ENCODE results near the gene MAN2C1.
A peak's percentile ranks its signal among the peaks of the same experiment; 100 is the strongest.
"Not testable (repeated sequence)": the region's sequence is repeated elsewhere in the genome, so short reads cannot be mapped to it uniquely, and the experiment has no call there.

MAN2C1 gene

DNA sequence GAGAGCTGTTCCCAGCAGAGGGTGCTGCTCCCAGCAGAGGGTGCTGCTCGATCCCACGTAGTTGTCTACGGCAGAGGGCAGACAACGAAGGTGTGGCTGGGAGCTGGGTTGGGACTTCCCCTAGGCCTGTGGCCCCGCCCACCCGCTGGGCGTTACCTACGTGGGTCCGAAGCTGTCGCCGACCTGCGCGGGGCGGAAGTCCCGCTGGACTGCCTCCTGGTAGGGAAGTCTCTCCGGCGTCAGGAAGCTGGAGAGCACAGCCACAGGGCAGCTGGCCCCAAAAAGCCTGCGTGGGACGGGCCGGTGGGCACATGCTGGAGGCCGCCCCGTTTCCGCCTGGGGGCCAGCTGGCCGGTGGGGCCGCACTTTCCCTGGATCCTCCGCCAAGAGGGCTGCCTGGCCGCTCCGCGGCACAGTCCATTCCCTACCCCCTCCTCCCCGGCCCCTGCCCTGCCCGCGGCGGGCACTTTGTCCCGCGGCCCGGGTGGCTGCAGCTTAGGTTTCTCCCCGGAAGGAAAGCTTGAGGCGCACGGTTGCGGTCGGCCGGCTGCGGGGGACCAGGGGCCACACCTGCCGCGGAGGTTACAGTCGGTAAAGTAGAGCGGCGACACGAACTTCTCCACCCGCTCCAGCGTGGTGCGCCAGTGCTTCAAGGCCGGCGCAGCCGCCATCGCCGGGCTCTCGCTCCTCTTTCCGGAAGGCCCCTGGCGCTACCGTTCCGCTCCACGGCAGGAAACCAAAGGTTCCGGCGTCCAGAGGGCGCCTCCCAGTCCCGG lies at the start of gene MAN2C1:
Gene MAN2C1 (minus strand): TSS at position 695 of the 776 bp plus-strand sequence. CDS start 24 bp downstream, at position 671.
- DNase-seq (ENCODE audit: extremely low read depth in 1 of 2, low read depth in 1 of 2) = peak; percentile 88 to 93

DNA sequence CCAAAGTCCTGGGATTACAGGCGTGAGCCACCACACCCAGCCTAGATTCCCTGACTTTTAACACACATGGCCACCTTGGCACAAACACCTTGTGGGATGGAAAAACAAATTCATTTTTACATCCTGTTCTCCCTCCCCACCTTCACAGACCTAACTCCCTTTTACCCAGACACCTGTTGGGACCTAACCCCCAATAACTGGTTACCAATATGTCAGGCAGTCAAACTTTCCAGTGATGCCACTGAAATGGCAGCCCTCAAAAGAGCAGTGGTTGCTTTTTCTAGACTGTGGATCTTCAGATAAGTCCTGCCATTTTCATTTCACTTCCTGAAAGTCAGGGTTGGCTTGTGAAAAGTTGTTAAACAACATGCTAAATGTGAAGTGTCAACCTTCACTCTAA lies 48.2 kb upstream of the MAN2C1 start:
- DNase-seq (ENCODE audit: extremely low read depth in 1 of 2, low read depth in 1 of 2) = no peak

DNA sequence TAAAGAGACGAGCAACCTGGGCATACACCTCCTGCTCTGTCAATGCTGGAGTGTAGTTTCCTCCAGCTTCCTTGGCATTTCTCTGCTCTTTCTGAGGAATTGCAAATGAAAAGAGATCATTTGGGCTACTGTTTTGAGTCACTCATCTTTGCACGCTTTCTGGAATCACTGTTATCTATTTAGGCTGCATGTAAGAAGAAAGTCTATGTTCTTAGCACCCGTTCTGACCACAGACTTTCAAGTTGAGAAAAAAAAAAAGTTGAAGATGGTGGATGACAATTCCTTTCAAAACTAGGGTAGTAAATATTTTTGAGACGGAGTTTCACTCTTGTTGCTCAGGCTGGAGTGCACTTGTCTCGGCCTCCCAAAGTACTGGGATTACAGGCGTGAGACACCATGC lies 41.8 kb upstream of the MAN2C1 start:
- DNase-seq (ENCODE audit: extremely low read depth in 1 of 2, low read depth in 1 of 2) = no peak

DNA sequence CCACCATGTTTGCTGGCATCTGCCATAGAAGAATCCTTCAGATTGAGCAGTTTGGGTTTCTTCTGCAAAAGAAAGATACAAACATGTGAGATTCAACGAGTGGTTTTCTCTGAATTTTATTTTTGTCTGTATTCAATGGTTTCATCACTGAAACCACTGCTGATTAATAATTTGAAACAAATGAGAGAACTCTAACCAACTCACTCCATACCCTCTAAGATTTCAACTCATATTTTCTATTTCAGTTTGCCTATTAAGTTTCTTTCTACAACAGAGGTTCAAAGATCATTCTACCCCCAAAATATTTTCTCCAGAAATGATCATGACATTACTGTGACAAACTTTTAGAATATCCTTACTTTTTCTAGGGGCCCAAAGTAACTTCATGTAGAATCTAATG lies 38.7 kb upstream of the MAN2C1 start:
- DNase-seq (ENCODE audit: extremely low read depth in 1 of 2, low read depth in 1 of 2) = no peak

DNA sequence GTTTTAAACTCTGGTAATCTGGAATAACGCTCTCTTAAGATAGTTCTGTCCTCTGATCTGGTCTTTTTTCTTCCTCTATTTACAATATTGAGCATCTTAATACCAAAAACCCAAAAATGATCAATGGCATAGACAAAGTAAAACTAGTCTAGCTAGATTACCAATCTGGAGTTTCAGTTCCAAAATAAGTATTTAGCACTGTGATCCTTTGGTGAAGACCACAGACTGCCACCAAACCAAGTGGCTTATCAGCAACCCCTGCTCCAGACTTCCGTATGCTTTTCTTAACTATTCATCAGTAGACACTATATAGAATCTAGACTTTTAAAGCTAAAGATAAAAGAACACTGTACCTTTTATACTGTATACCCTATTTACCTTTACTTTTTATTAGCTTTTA lies 35.5 kb upstream of the MAN2C1 start:
- no peak for DNase-seq (ENCODE audit: extremely low read depth in 1 of 2, low read depth in 1 of 2)

DNA sequence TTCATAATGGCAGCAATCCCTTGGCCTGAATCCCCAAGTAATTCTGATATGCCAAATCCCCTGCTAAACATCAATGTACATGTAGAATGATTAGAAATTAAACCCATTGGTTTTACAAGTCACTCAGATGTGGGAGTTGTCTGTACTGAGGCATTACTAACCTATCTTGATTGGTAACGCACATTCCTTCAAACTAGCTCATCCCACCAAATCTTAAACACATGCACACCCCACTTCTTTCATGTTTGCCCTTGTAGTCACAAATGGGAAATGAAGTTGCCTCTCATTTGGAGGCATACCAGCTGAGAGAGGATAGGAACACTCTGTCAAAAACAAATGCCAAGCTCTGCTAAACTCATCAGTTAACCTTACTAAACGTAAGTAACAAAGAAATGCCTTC lies 29.1 kb upstream of the MAN2C1 start:
- DNase-seq (ENCODE audit: extremely low read depth in 1 of 2, low read depth in 1 of 2) = no peak

DNA sequence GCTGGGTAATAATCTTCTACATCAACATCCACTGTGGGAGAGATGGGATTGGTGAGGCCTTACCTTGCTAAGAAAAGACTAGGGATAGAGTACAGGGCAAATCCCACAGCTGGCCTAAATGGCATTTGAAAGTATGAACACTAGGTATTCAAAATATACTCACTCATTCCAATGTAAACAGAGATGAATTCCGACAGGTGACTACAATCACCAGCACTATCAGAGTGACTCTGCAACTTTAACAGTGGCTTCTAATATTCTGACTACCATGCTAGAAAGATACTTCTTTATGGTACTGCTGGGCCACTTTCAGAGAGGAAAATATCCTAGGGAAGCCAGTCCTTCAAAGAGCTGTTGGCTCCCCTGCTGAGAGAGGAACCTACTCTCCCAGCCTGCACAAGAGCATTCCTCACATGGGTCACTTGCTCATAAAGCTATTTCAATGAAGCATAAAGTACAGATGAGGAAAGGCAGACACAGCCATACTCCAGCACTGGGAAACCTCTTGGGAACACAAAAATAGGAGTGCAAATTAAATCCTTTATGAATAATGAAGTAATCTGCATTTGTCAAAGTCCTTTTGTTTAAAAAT lies 21.5 kb upstream of the MAN2C1 start:
- no peak for DNase-seq (ENCODE audit: extremely low read depth in 1 of 2, low read depth in 1 of 2)

DNA sequence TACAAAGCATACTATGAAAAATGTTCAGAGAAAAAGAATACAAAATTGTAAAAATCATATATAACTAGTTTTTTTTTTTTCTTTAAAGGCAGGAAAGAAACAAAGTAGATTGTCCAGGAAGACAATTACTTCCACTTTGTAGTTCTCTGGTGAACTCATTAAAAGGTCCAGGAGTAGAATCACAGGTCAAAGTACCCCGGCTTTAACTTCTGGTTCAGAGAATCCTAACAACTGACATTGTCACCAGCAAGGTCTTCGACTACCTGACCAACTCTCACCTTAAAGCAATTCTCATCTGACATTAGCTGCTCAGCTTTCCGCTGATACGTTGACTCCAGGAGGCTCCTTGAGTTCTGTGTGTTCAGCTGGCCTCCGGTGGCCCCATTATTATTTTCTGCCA lies 15.6 kb upstream of the MAN2C1 start:
- DNase-seq (ENCODE audit: extremely low read depth in 1 of 2, low read depth in 1 of 2) = not testable (repeated sequence)

DNA sequence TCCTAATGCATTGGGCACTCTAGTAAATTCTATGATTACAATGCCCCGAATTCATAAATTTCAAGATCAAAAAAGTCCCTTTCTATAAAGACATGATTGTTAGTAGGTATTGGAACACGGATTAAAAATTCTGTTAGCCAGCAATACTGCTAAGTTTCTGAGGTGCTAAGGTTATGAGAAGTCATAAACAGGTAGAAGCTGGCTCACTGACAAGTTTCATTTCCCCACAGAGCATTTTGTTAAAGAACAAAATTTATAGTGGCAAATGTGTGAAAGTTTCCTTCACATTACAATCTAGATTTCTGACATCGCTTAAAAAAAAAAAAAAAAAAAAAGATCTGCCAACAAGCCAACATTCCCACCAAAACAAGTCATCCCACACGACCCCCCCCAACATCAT lies 12.4 kb upstream of the MAN2C1 start:
- DNase-seq (ENCODE audit: extremely low read depth in 1 of 2, low read depth in 1 of 2) = no peak

DNA sequence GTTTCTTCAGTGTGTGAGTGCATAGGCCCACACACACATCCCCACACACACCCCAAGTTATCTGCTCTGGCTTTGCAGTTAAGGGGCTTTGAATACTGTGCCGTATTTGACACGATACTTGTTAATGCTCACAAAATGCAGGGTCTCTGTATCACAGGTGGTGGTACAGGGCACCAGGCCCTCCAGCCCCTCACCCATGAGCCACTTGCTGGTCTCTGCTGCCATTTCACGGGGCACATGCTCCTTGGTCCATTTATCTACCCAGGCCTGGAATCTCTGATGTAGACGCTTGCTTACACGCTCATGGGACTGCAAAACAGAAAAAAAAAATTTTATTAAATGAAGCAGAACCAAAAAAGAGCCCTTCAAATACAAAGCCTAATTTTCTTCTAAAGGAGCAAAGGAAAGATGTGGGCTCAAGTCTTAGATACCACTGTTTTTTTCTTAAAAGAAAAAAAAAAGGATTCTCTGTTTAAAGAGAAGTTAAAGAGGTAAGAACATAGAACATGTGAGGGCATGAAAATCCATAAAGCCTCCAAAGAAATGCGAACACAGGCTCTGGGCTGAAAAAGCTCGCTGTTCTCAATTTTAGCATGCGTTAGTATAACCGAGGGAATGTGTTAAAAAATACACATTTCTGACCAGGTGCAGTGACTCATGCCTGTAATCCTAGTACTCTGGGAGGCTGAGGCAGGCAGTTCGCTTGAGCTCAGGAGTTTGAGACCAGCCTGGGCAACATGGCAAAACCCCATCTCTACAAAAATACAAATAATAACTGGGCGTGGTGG lies 3.7 kb upstream of the MAN2C1 start:
- DNase-seq (ENCODE audit: extremely low read depth in 1 of 2, low read depth in 1 of 2) = no peak

DNA sequence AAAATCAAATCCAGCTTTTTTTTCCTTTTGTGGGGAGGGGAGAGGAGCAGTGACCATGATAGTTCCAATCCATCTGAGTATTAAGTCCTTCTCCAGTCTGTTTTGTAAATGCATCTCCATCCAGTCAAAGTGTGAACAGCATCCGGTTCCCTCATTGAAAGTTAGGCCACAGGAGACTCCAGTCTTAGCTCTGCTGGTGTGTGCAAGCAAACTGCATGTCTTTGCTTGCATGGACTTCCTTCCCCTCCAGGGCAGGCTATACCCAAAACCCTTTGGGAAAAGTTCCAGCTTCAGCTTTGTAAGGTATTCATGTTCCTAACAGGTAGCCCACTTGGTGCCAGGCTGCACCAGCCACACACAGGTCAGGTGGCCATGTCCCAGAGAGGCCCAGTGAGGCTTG lies 3.1 kb upstream of the MAN2C1 start:
- DNase-seq (ENCODE audit: extremely low read depth in 1 of 2, low read depth in 1 of 2) = no peak

DNA sequence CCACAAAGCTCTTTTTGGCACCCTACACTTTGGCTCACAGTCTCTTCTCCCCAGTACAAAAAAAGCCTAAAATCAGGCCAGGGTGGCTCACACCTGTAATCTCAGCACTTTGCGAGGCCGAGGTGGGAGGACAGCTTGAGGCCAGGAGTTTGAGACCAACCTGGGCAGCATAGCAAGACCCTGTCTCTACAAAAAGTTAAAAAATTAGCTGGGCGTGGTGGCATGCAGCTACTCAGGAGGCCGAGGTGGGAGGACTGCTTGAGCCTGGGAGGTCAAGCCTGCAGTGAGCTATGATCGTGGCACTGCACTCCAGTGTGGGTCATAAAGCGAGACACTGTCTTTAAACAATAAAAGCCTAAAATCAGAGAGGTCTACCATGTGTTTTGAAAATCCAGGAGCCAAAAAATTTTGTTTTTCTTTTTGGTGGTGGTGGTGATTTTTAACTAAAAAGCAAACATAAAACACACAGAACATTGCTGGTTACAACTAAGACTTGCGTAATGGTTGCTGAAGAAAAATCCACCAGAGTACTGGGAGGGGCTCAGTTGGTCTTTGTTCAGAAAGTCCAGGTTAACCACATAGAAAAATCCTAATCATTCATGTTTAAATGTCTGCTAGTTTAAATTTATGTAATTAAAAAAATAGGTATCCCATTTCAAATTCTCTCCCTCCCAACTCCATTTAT lies 1.6 kb upstream of the MAN2C1 start:
- DNase-seq (ENCODE audit: extremely low read depth in 1 of 2, low read depth in 1 of 2) = no peak

DNA sequence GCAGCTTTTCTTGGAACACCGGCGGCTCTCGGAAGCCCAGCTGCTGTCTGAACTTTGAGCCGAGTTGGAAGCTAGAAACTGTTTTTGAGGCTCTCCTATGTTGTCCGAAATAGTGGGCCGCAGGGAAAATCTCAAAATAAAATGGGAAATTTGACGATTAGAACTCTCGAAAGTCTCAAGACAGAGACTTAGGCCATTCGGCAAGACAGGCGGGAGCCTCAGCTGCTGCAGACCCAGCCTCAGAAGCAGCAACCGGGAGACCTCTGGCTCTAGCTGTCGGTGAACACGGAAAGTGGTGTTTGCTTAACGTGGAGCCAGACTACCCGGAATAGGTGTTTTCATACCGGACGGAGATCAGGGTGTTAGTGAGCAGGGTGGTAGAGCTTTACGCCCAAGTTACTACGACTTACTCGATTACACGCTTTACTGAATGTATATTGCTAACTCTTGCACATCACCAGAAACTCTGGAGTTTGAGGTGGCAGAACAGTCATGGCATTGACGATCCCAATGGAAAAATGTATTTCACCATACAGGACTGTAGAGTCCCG lies 357 bp upstream of the MAN2C1 start:
- no peak for DNase-seq (ENCODE audit: extremely low read depth in 1 of 2, low read depth in 1 of 2)

DNA sequence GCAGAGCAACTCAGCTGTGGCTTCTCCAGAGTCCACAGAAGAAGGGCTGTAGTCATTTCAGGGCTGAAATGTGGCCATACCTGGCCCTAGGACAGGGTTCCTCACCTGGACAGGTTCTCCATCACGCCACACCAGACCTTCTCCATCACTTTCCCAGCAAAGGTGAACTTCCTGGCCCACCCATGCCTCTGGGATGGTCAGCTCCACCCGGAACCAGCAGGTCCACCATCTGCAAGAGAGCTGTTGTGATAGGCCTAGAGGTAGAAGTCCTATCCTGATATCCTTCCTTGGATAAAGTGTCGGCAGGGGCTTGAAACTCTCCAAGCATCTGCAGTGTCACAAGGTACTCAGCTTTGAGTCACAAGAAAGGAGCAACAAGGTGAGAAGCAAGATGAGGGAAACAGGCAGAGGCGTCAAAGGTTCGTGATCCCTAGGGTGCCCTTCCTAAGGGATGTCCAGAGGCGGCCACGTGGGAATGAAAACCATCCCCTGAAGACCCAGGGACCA lies 948 bp downstream of the MAN2C1 start:
- no peak for DNase-seq (ENCODE audit: extremely low read depth in 1 of 2, low read depth in 1 of 2)

DNA sequence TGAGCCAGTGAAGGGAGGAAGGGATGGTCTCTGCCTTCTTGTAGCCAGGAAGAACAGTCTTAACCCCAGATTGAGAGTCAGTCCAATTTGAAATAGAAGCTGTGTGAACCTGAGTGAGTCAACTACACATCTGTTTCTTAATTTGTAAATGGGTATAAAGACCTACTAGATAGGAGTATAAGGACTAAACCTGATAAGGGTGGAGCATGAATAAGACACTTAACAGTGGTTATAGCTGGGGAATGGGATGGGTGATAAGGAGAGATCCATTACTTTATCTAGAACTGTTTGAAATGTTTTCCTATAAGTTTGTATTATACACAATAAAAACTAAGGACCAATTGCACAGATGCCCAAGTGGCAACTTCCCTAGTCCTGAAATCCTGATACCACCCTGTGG lies 1.4 kb downstream of the MAN2C1 start:
- DNase-seq (ENCODE audit: extremely low read depth in 1 of 2, low read depth in 1 of 2) = no peak

DNA sequence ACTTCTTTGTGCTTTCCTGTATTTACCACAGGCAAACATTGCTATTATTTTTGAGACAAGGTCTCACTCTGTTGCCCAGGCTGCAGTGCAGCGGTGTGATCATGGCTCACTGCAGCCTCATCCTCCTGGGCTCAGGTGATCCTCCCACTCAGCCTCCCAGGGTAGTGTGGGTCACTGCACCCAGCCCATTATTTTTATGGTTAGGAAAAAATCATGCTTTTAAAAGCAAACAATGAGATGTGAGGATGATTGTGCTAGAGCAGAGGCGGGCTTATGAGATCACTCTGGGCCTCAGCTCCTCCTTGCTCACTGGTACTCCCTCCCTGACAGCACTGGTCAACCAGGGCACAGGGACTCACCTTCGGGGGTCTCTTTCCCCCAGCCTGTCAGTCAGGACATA lies 2.2 kb downstream of the MAN2C1 start:
- no peak for DNase-seq (ENCODE audit: extremely low read depth in 1 of 2, low read depth in 1 of 2)

DNA sequence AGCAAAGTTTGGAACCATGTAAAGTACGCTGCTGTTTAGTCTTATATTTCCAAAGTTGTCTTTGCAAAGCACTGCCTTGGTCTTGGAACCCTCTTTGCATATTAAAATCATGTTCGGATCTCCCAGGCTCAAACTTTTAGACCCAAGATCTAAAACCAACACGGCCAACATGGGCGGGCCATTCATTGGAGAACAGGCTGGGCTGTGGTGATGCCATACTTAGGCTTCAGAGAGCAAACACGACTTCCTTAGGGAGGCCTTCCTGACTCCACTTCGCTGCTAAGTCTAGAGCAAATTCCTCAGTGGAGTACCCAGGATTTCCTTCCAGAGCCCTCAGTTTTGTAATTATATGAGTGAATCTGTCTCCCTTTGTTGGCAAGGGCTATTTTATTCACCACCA lies 3.5 kb downstream of the MAN2C1 start:
- DNase-seq (ENCODE audit: extremely low read depth in 1 of 2, low read depth in 1 of 2) = no peak

DNA sequence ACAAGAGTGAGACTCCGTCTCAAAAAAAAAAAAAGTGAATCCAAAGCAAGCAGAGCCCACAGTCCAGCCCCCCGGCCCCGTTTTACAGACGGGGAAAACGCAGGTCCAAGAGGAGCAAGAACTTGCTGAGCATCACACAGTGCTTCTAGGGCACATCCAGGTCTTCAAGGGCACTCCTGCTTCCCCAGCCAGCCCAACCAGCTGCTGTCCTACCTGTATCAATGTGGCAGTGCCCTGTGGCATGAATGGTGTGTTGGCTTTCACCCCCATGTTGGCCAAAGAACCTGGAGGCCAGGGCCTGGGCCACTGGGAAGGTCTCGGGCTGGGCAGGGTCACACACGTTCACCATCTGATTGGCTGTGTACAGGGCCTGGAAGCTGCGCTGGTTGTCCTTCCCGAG lies 4.6 kb downstream of the MAN2C1 start:
- no peak for DNase-seq (ENCODE audit: extremely low read depth in 1 of 2, low read depth in 1 of 2)

DNA sequence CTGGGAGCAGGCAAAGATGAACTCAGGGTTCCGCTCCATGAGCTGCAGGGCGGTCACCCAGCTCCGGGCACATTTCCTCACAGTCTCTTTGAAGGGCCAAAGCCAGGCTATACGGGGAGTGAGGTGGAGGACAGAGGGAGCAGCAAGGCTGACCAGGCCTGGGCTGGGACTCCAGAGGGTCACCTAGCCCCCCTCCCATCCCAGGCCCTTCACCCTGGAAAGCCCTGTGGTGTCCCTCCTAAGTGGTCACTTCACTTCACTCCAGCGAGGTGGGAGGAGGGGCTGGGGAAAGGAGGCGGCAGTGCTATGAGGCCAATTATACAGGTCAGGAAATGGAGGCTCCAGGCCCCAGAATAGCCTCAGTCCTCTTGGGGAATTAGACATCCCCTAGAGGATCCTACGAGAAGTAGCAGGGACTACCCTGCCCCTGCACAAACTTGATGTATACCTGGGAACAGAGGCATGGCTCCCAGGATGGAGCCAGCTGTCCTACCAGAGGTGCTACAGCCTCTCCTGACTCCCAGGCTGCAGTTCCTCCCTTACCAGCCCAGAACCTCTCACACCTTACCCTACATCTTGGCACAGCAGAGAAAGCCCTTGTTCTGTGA lies 5.7 kb downstream of the MAN2C1 start:
- no peak for DNase-seq (ENCODE audit: extremely low read depth in 1 of 2, low read depth in 1 of 2)

DNA sequence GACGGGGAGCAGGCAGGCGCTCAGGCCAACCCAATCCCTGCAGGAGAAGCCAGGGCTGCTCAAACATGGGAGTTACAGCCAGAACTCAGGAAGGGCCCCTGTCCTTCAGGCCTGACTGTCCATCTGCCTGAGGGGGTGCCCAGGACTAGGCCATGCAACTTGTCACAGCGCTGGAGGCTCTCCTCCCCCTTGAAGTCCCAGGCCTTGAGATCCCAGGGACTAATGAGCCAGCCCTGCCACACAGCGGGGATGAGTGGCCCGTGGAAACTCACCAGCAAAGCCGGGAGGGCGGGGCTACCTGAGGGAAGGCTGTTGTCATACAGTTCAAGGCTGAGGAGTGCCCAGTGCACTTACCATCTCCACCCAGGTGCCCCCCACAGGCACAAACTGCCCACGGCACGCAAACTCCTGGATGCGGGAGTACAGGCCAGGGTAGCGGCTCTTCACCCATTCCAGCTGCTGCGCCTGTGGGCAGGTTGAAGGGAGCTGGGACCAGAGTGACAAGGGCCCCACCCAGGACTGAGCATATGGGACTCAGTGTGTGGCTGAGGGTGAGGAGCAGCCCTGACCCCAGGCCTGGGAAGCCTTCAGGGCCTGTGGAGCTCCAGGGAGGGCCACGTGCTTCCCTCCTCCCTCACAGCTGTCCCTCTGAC lies 6.3 kb downstream of the MAN2C1 start:
- no peak for DNase-seq (ENCODE audit: extremely low read depth in 1 of 2, low read depth in 1 of 2)
